ENCODE results near the gene CSH1.
"Not testable (repeated sequence)": the region's sequence is repeated elsewhere in the genome, so short reads cannot be mapped to it uniquely, and the experiment has no call there.

The CSH1 gene

GRCh38 chr17:63909586-63909985, 13.2 kb upstream of the CSH1 start:
- H3K9me3 Mint-ChIP-seq; H3K4me1 Mint-ChIP-seq (ENCODE audit: low read depth in 2 of 2); H3K27me3 Mint-ChIP-seq; H3K36me3 Mint-ChIP-seq (ENCODE audit: insufficient read depth); DNase-seq; H3K27ac Mint-ChIP-seq; H3K4me3 Mint-ChIP-seq; ATAC-seq (replicated peaks): not testable (repeated sequence)

GRCh38 chr17:63907161-63907778, 10.9 kb upstream of the CSH1 start:
- peaks cover 5 to 16% of the 10 kb centered on the region in 2 donors for H3K27me3 Mint-ChIP-seq
- H3K9me3 Mint-ChIP-seq; ATAC-seq (replicated peaks): not testable (repeated sequence)

DNA sequence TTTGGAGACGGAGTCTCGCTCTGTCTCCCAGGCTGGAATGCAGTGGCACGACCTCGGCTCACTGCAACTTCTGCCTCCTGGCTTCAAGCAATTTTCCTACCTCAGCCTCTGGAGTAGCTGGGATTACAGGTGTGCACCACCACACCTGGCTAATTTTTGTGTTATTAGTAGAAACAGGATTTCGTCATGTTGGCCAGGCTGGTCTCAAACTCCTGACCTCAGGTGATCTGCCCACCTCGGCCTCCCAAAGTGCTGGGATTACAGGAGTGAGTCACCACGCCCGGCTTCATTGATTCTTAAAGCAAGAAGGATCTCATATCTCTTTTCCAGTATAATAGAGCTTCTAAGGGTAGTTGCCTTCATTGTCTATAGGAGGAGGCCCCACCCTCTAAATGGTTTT, 8.4 kb upstream of the CSH1 start:
- not testable (repeated sequence) for H3K4me1 Mint-ChIP-seq (ENCODE audit: low read depth in 2 of 2); DNase-seq; ATAC-seq (replicated peaks); H3K36me3 Mint-ChIP-seq (ENCODE audit: insufficient read depth); H3K27ac Mint-ChIP-seq; H3K9me3 Mint-ChIP-seq; H3K4me3 Mint-ChIP-seq
- peaks cover 7 to 17% of the 10 kb centered on the region in 2 donors for H3K27me3 Mint-ChIP-seq

More at GRCh38 chr17:63907161-63907778, 10.9 kb upstream of the CSH1 start:
- not testable (repeated sequence) for H3K4me3 Mint-ChIP-seq; H3K36me3 Mint-ChIP-seq (ENCODE audit: insufficient read depth); H3K27ac Mint-ChIP-seq; DNase-seq
- peaks cover 7 to 12% of the 10 kb centered on the region in 2 donors for H3K4me1 Mint-ChIP-seq (ENCODE audit: low read depth in 2 of 2)

DNA sequence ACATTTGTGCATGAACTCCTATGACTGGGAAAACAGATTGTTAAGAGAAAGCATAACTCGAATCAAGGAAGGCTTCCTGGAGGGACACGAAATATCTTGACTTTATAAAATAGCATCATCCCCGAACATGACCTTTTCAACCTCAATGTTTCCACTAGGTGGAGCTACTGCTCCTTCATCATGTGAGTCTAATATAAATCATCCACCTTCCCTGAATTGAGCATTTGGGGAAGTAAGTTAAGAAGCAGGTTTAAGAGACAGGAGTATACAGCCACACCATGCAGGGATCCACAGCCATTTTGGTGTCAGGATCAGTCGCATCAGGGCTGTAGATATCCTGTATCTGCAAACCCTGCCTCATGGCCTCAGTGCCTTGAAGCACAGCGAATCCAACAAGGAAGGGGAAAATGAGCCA, 7.4 kb upstream of the CSH1 start:
- ATAC-seq (replicated peaks), result peak; percentile 73
- DNase-seq, result peak; percentile 28 to 39 (median 33)
- not testable (repeated sequence) for H3K27ac Mint-ChIP-seq; H3K4me3 Mint-ChIP-seq; H3K4me1 Mint-ChIP-seq (ENCODE audit: low read depth in 2 of 2); H3K36me3 Mint-ChIP-seq (ENCODE audit: insufficient read depth); H3K9me3 Mint-ChIP-seq
- peaks cover 7 to 17% of the 10 kb centered on the region in 2 donors for H3K27me3 Mint-ChIP-seq

DNA sequence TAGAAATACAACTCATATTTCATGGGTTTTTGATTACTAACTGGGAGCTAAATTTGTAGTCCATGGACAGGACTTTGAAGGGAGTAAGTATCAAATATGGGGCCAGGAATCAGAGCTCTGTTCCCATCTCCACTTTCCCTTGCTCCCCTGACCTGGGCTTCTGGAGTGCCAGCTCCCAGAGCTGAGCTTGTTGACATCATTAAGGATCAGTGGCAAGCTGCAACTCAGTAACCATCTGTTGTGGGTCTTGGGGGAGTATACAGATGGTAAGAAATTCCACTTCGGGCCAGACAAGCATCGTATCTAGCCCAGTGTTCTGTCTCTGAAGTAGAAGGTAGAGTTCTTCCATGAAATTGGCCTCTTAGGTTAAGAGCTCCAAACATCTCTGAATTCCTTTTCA, 5.6 kb upstream of the CSH1 start:
- ATAC-seq (replicated peaks), result not testable (repeated sequence)

DNA sequence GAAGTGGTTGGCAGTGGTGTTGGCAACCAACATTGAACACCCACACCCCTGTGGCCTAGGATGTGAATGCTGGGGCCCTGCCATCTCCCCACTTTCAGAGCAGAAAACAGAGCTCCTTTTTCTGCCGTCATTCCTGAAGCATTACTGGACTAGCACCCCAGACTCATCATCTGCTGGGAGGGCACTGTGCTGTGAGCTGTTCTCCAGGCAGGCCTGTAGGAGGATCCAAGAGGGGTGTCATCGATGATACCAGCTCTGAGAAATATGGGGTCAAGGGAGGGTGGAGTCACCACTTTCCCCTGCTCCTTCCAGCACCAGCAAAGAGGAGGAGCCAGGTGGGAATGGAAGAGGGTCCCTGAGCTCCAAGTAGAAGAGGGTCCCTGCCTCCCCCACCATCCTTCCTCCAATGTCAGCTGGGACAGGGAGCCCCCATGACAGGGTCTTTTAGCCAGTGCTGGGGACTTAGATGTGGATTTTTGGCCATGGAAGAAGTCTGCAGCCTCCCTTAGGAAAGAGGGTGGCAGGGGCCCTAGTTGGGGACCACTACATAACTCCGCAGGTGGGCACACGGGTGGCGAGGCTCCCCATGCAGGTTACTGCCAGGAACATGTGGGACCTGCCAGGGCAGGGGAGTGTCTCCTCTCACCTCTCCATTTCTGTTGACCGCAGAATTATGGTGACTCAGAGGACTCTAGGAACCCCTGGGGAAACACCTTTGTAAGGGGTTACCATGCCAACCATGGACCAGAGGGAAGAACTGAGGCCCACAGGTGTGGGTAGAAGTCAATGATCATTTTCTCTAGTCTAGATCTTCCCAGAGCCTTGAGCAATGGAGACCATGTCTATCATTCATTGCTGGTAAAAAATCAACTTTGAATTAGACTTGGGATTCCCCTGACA, 2.8 kb upstream of the CSH1 start:
- H3K9me3 Mint-ChIP-seq; H3K36me3 Mint-ChIP-seq (ENCODE audit: insufficient read depth); H3K4me1 Mint-ChIP-seq (ENCODE audit: low read depth in 2 of 2); H3K4me3 Mint-ChIP-seq: not testable (repeated sequence)
- ATAC-seq (replicated peaks), result peak; percentile 78
- Mint-ChIP-seq H3K27me3 (peaks cover 7 to 17% of the 10 kb centered on the region in 2 donors), H3K27ac (peak overlapping the region in 1 of 2 donors; percentile 10)
- peak in 1 of 3 experiments; percentile 12 for DNase-seq

More for the DNA sequence above, 5.6 kb upstream of the CSH1 start:
- peaks cover 7 to 17% of the 10 kb centered on the region in 2 donors for H3K27me3 Mint-ChIP-seq
- H3K4me1 Mint-ChIP-seq (ENCODE audit: low read depth in 2 of 2); DNase-seq; H3K4me3 Mint-ChIP-seq; H3K27ac Mint-ChIP-seq; H3K9me3 Mint-ChIP-seq; H3K36me3 Mint-ChIP-seq (ENCODE audit: insufficient read depth): not testable (repeated sequence)

DNA sequence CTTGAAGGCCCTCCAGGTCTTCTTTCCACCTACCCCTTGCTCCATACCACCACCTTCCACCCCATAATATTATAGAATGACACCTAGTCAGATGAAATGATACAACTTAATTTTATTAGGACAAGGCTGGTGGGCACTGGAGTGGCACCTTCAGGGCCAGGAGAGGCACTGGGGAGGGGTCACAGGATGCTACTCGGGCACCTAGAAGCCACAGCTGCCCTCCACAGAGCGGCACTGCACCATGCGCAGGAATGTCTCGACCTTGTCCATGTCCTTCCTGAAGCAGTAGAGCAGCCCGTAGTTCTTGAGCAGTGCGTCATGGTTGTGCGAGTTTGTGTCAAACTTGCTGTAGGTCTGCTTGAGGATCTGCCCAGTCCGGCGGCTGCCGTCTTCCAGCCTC, 1.6 kb downstream of the CSH1 start:
- not testable (repeated sequence) for H3K27ac Mint-ChIP-seq; H3K9me3 Mint-ChIP-seq; H3K4me3 Mint-ChIP-seq; DNase-seq; ATAC-seq (replicated peaks); H3K36me3 Mint-ChIP-seq (ENCODE audit: insufficient read depth); H3K27me3 Mint-ChIP-seq; H3K4me1 Mint-ChIP-seq (ENCODE audit: low read depth in 2 of 2)

- ATAC-seq (replicated peaks); H3K36me3 Mint-ChIP-seq (ENCODE audit: insufficient read depth); H3K9me3 Mint-ChIP-seq; DNase-seq; H3K27ac Mint-ChIP-seq; H3K4me3 Mint-ChIP-seq; H3K4me1 Mint-ChIP-seq (ENCODE audit: low read depth in 2 of 2); H3K27me3 Mint-ChIP-seq: not testable (repeated sequence)
Measured at GRCh38 chr17:63894021-63894420, 2.4 kb downstream of the CSH1 start.

- not testable (repeated sequence) for DNase-seq; ATAC-seq (replicated peaks); H3K27me3 Mint-ChIP-seq; H3K4me3 Mint-ChIP-seq; H3K9me3 Mint-ChIP-seq; H3K36me3 Mint-ChIP-seq (ENCODE audit: insufficient read depth); H3K27ac Mint-ChIP-seq; H3K4me1 Mint-ChIP-seq (ENCODE audit: low read depth in 2 of 2)
Measured at GRCh38 chr17:63892316-63893037, 3.9 kb downstream of the CSH1 start.

- H3K36me3 Mint-ChIP-seq (ENCODE audit: insufficient read depth); H3K27me3 Mint-ChIP-seq; H3K4me1 Mint-ChIP-seq (ENCODE audit: low read depth in 2 of 2); H3K4me3 Mint-ChIP-seq; H3K27ac Mint-ChIP-seq; H3K9me3 Mint-ChIP-seq: not testable (repeated sequence)
- DNase-seq (peak in 2 of 3 experiments; percentile 15 to 20), ATAC-seq (replicated peaks) (peak; percentile 70)
Measured at GRCh38 chr17:63889026-63889848, 7.1 kb downstream of the CSH1 start.

- not testable (repeated sequence) for H3K27ac Mint-ChIP-seq; H3K4me3 Mint-ChIP-seq; H3K27me3 Mint-ChIP-seq; DNase-seq; ATAC-seq (replicated peaks); H3K9me3 Mint-ChIP-seq; H3K36me3 Mint-ChIP-seq (ENCODE audit: insufficient read depth)
- H3K4me1 Mint-ChIP-seq (ENCODE audit: low read depth in 2 of 2), result peaks cover 9 to 15% of the 10 kb centered on the region in 2 donors
Measured at GRCh38 chr17:63885119-63885518, 11.3 kb downstream of the CSH1 start.

DNA sequence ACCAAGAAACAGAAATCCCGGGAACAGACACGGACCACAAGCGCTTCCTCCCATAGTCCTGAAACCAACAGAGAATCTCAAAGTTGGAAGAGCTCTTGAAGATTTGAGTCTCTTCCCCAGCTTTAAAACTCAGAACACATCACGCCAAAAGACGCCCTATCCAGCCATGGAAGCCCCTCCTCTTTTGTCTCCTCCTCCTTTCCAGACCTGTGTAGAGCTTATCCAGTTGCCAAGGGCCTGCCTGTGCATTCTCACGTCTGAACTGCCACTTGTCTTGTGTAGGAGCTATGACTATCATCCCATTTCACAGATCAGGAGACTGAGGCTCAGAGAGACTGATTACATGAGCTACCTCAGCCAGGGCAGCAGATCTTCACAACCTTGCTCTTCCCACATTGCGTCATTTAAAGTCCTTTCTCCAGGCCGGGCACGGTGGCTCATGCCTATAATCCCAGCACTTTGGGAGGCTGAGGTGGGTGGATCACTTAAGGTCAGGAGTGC, 13.7 kb downstream of the CSH1 start:
- H3K36me3 Mint-ChIP-seq (ENCODE audit: insufficient read depth); DNase-seq; H3K27ac Mint-ChIP-seq; ATAC-seq (replicated peaks); H3K4me1 Mint-ChIP-seq (ENCODE audit: low read depth in 2 of 2); H3K4me3 Mint-ChIP-seq; H3K9me3 Mint-ChIP-seq: not testable (repeated sequence)
- H3K27me3 Mint-ChIP-seq, result peaks cover 10% of the 10 kb centered on the region in 2 donors
